HG03521 (cell line): Measurements from ENCODE around the gene BTBD2.

Experiments used
- ATAC-seq: cut with Tn5 transposase; IDR thresholded peaks from one replicate; pipeline ENCODE4 v1.9.1; 2021; ENCODE audit warnings: mild to moderate bottlenecking, moderate library complexity; ENCODE audit not compliant: unreplicated experiment

The BTBD2 gene

DNA sequence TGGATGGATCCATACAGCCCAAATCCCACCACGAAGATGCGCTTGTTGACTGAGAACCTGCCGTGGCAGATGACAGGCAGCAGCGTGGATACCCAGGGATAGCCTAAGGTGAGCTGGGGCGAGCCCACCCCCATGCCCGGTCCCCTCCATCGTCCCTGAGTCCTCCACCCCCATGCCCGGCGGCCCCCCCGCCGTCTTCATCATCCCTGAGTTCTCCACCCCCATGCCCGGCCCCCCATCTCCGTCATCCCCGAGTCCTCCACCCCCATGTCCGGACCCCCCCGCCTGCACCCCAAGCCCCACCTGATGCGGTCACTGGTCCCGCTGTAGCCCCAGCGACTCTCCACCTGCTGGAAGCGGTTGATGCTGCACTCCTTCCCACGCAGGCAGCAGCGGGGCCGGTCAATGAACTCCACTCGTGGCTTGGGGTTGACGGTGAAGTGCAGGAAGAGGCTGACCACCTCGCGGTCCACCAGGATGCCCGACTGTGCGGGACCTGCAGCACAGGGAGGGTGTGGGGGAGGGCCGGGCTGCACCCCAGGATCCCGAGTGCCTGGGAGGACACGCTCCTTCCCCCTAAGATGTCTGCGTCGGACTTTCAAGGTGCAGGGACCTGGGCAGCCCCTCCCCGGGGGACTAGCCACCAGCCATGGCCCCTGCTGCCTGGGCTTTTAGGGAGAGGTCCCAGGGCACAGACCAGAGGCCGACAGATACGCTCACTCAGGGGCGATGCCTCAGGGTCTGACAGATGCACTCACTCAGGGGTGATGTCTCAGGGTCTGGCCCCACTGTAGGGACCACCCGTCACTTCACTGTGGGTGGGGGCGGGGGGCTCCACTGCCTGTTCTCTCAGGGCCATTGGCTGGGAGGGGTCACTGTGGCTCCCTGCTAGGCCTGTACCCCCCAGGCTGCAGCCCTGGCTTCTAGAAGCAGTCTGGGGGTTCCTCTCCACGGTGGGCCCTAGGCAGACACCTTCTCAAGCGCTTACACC, 28.0 kb downstream of the BTBD2 start:
- no peak for ATAC-seq

DNA sequence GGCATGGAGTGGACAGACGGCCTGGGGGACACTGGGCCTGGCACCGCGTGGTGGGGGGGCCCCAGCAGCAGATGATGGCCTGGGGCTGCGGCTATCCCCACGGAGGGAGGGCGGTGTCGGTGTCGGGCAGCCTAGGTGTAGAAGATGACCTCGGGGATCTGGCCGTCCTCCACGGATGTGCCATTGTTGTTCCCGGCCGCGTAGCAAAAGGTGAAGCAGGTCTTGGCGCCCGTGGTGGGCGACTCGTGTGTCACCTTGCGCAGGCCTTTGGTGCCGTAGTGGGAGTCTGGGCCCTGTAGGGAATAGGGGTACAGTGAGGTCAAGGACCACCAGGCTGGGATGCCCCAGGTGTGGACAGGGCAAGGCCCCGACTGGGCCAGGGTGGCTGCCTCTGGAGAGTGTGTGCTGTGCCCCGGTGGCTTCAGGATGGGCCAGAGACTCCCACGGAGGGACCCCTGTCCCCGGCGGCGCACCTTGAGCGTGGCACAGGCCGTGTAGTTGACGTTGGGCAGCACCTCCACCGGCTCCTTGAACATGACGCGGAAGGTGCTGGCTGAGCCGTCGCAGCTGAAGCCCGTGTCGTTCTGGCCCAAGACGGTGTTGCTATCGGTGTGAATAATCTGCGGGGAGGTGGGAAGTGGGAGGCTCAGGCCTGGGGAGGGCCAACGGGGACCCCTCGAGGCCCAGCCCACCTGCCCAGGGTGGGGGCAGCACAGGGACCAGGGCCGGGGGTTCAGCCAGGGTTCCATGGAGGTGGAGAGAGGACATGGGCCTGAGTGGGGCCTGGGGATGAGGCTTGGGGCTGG, 29.0 kb downstream of the BTBD2 start:
- ATAC-seq, result no peak

DNA sequence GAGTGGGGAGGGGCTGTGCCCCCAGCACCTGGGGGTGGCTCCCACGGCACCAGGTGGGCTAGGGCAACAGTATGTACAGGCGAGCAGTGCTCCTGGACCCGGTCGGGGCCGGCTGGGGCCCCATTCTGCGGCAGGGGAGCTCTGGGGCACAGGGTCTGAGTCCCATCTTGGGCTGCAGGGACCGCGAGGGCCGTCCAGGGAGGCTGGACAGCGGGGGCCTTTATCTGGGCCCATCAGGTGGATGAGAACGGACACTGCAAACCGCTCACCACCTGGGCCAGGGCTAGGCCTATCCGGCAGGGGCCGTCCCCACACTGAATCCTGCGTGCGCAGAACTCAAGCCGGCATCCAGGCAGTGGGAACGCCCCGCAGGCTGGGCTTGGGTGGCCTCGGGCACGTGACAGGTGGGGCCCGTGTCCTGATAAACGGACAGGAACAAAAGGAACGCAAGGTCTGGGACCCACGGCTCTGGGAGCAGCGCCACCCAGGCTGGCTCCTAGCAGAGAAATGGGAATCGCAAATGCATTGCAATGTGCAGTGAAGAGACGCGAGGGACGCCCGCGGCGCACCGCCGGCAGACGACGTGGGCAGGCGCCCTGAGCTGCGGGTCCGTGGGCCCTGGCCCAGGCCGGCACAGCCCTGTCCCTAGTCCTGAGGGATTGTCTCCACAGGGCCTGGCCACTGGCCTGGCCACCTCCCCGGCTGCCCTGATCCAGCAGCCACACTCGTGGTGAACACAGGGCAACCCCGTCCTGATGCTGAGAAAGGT, 29.7 kb downstream of the BTBD2 start:
- no peak for ATAC-seq

DNA sequence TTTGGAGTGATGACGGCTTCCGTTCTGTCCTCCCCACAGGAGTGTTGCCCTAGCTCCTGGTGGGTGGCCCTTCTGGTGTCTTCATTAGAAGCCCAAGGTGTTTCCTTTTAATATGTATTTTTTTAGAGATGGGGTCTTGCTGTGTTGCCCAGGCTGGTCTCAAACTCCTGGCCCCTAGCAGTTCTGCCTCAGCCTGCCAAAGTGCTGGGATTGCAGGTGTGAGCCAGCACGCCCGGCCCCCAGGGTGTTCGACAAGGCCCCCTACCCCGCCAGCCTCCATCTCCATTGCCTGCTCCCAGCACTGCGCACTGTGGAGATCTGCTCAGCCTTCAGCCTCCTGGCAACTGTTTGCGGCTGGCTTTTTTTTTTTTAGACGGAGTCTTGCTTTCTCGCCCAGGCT, 31.2 kb downstream of the BTBD2 start:
- ATAC-seq, result no peak

DNA sequence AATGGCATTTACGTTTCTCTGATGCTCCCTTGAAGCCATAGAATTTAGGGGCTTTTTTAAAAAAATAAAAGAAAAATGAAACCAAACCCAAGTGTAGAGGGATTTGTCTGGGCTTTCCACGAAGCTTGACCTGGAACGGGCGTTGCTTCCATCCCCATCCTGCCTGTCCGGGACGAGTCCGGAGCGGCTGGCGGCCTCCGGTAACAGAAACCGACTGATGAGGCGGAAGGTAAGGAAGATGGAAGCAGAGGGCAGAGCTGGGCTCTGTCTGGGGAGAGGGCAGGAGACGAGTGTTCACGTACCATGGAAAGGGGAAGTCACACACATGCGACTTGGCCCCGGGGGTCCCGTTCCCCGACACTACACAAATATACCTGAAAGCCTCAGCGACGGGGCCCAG, 34.3 kb downstream of the BTBD2 start:
- no peak for ATAC-seq

DNA sequence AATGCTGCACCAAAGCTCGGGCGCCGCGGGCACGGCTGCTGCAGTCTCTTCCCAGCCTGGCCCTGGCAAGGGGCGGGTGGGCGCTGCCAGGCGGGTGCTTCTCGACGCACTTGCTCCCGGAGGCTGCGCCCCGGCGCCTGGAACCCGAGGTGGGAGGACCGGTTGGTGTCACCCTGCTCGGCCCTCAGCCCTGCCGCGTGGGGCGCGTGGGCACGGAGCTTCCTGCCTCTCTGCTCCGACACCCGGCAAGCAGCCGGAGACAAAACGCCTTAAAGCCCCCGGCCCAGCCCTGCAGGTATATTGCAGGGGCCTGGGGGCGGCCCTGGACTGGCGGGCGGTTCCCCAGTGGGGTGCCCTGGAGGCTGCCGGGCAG, 34.7 kb downstream of the BTBD2 start:
- ATAC-seq, result no peak

DNA sequence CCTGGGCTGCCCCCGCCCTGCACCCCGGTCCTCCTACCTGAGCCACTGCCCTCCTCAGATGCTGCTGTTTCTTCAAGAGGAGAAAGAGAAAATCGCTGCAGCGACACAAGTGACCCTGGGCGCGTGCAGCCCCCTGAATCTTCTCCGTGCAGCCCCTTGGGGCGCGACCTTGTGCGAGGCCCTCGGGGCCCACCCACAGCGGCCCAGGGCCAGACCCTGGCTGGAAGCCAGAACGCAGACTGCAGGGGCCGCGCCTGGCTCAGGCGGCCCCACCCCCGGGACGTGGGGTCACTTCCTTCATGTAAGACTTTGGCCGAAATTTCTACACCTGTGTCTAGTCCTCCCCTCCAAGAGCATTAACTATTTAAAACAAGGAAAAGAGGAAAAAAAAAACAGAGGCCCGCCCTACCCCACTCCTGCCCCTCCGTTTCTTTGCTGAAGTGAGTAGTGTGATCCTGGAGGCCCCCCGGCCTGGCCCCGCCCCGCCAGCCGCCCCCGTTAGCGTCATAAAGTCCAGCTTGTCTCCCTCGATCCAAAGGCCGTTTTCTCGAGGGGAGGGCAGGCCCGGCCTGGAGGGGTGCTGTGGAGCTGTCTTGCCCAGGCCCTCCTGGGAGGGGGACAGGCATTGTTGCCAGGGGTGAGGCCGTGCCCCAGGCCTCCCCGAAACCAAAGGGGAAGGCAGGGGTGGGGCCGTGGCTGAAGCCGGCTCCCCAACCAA, 35.3 kb downstream of the BTBD2 start:
- no peak for ATAC-seq

DNA sequence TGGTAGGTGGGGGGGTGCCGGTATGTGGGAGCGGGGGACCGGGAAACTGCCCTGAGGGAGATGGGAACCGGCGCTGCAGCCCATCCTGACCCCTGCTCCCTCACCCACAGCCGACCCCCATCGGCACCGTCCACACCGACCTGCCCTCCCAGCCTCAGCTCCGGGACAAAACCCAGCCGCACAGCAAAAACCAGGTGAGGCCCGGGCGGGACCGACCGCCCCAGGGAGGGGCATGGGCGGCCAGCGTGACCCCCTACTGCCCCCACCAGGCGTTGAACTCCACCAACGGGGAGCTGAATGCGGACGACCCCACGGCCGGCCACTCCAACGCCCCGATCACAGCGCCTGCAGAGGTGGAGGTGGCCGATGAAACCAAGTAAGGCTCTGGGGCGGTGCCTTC, 35.9 kb downstream of the BTBD2 start:
- no peak for ATAC-seq

DNA sequence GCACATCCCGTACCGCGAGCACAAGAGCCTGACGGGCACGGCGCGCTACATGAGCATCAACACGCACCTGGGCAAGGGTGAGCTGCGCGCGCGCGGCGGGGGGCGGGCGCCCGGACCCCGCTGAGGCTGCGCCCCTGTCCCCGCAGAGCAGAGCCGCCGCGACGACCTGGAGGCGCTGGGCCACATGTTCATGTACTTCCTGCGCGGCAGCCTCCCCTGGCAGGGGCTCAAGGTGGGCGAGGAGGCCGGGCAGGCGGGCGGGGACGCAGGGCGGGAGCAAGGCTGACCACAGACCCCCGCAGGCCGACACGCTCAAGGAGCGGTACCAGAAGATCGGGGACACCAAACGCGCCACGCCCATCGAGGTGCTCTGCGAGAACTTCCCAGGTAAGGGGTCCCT, 36.5 kb downstream of the BTBD2 start:
- no peak for ATAC-seq

DNA sequence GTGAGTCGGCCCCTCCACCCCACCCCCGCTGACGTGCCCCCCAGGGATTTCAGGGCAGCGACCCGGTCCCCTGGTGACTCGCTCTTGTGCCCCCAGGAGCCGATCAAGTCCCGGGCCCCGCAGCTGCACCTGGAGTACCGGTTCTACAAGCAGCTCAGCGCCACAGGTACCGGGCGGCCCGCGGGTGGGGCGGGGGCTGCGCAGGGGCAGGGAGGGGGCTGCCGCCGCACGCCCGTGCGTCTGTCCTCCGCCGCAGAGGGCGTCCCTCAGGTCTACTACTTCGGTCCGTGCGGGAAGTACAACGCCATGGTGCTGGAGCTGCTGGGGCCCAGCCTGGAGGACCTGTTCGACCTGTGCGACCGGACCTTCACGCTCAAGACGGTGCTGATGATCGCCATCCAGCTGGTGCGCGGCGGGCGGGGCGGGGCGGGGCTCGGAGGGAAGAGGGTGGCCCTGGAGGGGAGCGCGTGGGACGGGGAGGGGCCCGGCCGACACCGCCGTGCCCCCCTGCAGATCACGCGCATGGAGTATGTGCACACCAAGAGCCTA, 37.1 kb downstream of the BTBD2 start:
- no peak for ATAC-seq

DNA sequence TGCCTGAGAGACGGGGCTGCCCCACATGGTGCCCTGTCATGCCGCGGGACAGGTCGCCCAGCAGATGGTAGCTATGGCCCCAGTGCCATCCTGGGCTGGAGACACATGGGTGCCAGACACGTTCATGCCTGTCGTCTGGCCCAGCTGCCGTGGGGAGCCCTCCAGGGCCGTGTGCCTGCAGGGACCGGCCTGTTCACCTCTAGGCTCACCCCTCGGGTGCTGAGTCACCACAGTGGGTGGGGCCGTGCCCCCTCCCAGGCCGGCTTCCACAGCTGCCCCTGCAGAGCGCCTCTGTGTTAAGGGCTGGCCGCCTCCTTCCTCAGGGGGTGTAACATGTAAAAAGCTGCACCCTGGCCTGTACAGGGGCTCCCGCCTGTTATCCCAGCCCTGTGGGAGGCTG, 38.4 kb downstream of the BTBD2 start:
- no peak for ATAC-seq

DNA sequence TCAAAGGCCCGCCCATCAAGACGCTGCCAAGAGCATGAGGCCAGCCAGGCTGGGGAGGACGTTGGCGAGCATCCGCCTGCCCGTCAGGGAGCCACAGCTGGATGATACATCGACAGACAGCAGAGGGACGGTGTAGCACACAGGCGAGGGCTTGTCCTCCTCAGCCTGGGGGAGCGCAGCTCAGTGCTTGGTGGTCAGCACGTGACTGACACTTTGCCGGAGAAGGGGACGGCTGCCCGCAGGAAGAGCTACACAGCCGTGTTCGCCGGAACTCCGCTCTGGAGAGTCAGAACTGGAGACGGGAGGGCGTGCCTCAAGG, 40.4 kb downstream of the BTBD2 start:
- ATAC-seq, result no peak

DNA sequence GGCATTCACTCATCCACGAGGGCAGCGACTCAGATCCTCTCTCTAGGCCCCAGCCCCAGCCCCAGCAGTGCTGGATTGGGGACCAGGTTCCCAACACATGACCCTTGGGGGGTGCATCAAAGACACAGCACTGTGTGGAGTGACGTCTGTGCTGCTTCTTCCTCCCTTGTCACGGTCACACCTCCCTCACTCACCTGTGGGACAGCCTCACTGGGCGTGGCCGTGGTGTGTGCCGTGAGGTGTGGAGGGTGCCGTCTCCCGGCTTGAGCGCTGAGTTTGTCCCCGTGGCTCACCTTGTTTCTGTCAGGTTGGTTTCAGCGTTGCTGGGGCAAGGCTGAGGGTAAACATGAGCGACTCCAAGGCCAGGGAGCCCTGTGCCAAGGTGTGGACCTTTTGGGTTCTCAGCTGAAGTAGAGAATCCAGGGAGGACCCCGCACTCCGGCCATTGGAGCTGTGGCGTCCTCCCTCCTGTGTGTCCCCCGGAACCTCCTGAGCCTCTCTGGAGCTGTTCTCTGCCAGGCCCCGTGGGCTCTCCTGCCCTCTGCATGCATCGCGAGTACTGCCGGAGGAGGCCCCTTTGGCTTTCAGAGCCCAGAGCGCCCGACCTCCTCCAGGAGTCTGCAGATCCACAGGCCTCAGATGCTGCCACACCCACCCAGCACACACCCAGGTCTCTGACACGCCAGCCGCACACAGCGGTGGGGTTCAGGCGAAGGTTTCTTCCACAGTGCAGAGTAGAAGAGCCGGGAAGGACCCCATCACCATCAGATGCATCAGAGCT, 40.9 kb downstream of the BTBD2 start:
- no peak for ATAC-seq

DNA sequence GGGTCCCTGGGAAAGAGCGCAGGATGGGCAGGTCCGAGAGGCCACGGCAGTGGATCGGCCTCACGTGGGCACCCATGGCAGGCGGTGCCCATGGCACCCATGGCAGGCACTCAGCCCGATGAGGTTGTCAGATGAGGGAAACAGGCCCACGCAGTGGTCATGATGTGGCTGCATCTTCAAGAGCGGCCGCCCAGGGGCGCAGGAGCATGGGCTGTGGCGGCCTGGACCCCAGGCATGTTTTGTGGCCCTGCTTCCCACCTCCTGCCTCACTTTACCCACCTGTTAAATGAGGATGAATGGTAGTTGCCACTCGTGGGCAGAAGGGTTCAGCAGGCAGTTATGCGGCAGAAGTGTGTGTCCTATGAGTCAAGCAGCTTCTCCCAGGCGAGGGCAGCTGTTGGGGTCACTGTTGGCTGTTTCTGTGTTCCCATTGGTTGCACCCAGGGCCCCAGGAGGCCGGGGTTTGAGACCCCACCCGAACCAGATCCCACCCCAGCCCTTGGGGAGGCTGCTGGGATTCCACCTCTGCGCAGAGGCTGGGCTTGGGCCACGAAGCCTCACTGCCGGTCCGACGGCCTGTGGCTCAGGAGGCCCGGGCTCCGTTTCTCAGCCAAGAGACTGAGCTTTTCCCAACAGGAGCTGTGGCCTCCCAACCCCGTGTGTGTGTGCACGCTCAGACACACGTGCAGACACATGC, 44.6 kb downstream of the BTBD2 start:
- ATAC-seq, result no peak

DNA sequence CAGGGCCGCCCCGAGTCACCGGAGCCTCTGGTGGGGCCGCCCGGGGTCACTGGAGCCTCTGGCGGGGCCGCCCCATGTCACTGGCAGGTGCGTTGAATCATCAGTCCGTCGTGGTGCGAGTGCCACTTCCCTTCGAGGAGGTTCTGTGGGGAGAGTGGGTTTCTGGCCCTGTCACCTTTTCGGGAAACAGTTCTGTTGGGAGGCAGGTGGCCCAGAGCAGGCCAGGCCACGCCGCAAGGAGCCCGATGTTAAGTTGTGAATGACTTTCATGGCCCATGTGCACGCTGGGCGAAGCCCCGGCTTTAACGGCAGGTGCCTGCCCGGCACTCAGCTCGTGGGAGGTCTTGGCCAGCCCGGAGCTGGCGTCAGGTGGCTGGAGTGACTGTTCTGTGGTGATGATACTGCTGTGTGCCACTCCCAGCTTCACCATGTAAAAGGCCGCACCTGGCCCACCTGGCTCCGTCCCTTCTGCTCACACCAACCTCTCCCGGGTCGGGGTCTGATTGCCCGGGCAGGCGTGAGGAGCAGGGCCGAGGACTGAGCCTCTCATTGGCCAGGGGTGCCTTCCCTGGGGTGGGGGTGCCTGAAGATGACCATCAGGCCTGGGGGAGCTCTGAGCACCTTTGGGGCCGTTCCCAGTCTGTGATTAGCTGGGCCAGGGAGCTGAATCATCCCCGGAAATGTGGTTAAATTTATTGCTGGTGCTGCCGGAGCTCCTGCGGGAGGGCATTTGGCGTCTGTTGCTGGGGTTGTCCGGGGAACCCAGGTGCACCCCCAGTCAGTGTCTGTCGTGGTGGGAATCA, 45.3 kb downstream of the BTBD2 start:
- no peak for ATAC-seq

DNA sequence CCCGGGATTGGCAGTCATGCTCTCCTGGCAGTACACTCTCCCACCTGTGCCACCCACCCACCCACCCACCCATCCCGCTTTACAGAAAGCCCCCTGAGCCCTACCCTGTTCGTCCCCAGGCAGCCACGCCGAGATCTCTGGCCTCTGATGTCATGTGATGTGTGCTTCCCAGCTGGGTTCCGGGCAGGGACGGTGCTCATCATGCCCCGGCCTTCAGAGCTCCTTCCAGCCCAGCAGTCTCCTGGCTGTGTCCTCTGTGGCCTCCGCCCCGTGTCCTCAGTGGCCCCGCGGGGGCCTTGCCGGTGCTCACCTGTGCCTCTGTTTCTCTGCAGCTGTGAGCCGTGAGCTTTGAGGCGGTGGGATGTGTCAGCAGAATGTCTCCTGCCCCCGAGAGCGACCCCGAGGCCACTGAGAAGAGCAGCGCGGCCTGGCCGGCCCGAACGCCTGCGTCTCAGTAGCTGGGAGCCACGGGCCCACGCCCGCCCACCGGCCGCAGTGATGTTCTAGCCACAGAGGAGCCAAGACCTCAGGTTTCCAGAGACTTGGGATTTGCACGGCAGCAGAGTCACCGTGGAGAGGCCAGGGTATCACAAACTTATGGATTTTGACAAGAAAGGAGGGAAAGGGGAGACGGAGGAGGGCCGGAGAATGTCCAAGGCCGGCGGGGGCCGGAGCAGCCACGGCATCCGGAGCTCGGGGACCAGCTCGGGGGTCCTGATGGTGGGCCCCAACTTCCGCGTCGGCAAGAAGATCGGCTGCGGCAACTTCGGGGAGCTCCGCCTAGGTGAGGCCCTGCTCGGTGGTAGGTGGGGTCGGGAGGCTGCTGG, 46.1 kb downstream of the BTBD2 start:
- no peak for ATAC-seq
